Measurements from ENCODE around the gene ATP2B1. TPM values are rescaled to one million over a fixed set of nuclear protein-coding genes. Genes with fewer than 3 reads are reported as not detected.

ATP2B1 gene
- total and polyA plus RNA-seq, 12 donors: 6.3 to 37.3 (median 17.4) TPM

GRCh38 chr12:89709157-89709994 is 738 bp upstream of the ATP2B1 start:
- Histone ChIP-seq H3K27ac (peak overlapping the region; percentile 79 to 100 (median 98)), H3K27me3 (no peaks in the 10 kb centered on the region), H3K36me3 (replicated peaks in 1 of 2) (no peaks in the 10 kb centered on the region), H3K4me3 (peak overlapping the region; percentile 25 to 83 (median 50)), H3K4me1 (replicated peaks in 1 of 2) (peaks cover 0 to 19% of the 10 kb centered on the region in 2 donors), H3K9me3 (replicated peaks in 1 of 3) (peaks cover 0 to 5% (median 0%) of the 10 kb centered on the region in 3 donors)
- TF ChIP-seq CTCF (IDR thresholded peaks at IDR 0.05): no peak
- TF ChIP-seq POLR2A (IDR thresholded peaks at IDR 0.05): peak; percentile 96
- WGBS, 4 donors: 0 to 1% (median 1%) methylated on average over 14 to 103 of the region's 103 CpGs; no CpG with 5 or more reads in 1 of the 4 donors
- intact Hi-C loops (cut with DNase I): no loop called here
- peak; percentile 99 to 100 (median 99) for DNase-seq

GRCh38 chr12:89707703-89708564 is 704 bp downstream of the ATP2B1 start:
- H3K27me3 ChIP-seq: no peaks in the 10 kb centered on the region
- peak overlapping the region; percentile 25 to 83 (median 72) for H3K4me3 ChIP-seq
- H3K27ac ChIP-seq: peak overlapping the region; percentile 79 to 100 (median 98)
- peaks cover 0 to 23% of the 10 kb centered on the region in 2 donors for H3K4me1 ChIP-seq (replicated peaks in 1 of 2)
- H3K9me3 ChIP-seq (replicated peaks in 1 of 3): peaks cover 0 to 5% (median 0%) of the 10 kb centered on the region in 3 donors
- 0 to 1% (median 0%) methylated on average over 35 to 73 of the region's 73 CpGs for WGBS, 4 donors
- DNase-seq: peak; percentile 23 to 59 (median 42)
- intact Hi-C loops (cut with DNase I): no loop called here
- TF ChIP-seq CTCF (IDR thresholded peaks at IDR 0.05) (peak in 5 of 6 experiments; percentile 4 to 34 (median 16)), POLR2A (IDR thresholded peaks at IDR 0.05) (no peak)
- H3K36me3 ChIP-seq (replicated peaks in 1 of 2): no peaks in the 10 kb centered on the region

- H3K27me3 ChIP-seq: no peaks in the 10 kb centered on the region
- intact Hi-C loops (cut with DNase I): no loop called here
- H3K9me3 ChIP-seq (replicated peaks in 1 of 3): peaks cover 0 to 5% (median 0%) of the 10 kb centered on the region in 3 donors
- H3K36me3 ChIP-seq (replicated peaks in 1 of 2): no peaks in the 10 kb centered on the region
- peak overlapping the region in 3 of 4 donors; percentile 25 to 83 (median 67) for H3K4me3 ChIP-seq
- H3K4me1 ChIP-seq (replicated peaks in 1 of 2): peaks cover 0 to 23% of the 10 kb centered on the region in 2 donors
- no peak overlapping the region for H3K27ac ChIP-seq
- TF ChIP-seq CTCF (IDR thresholded peaks at IDR 0.05) (no peak), POLR2A (IDR thresholded peaks at IDR 0.05) (no peak)
- DNase-seq: peak; percentile 7 to 56 (median 25)
- WGBS, 4 donors: 17 to 31% (median 23%) methylated on average over 13 to 17 of the region's 17 CpGs
These were observed 1.5 kb downstream of the ATP2B1 start for GRCh38 chr12:89706986-89707702.
